ENCODE results near the gene RPL35. TPM values are rescaled to one million over a fixed set of nuclear protein-coding genes. Genes with fewer than 3 reads are reported as not detected.
"Not testable (repeated sequence)": the region's sequence is repeated elsewhere in the genome, so short reads cannot be mapped to it uniquely, and the experiment has no call there.

RPL35 gene
- total RNA-seq, 4 donors from 2014 or later = 913 to 5,275 (median 2,170) TPM

DNA sequence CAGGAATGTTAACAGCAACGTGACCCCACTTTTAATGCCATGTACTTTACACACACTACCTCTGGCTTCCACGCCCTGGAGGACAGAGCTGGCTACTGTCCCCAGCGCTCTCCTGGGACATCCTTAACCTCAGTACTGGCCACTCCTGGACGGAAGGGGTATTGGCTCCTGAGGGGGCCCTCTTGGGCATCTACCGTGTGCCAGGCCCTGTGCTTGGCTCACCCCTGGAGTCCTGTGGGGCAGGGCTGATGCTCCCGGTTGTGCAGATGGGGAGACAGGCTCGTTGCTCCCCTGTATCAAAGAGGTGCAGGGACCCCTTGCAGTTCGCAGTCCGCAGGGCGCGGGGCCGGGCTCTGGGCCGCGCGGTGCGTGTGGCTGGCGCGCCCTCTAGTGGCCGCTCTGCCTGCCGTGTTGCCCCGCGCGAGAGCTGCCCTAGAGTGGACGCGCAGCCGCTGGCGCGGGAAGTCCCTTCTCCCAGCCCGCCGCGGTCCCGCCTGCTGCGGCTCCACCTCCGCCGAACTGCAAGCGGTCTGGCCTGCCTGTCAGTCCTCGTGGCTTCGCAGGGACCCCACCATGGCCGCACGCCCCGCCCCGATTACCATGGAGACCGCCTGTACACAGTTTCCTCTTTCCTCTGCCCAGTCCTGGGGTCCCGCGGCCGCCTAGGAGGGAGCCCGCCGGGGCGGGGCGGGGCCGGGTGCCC is 8.8 kb downstream of the RPL35 start, which contains the start of gene WDR38:
WDR38 (plus strand) TSS at position 632 of the 703 bp plus-strand sequence. CDS start 72 bp downstream, outside the sequence.
- Histone ChIP-seq H3K4me1 (no peaks in the 10 kb centered on the region), H3K27me3 (no peaks in the 10 kb centered on the region), H3K27ac (peak within 1 kb of the TSS; percentile 64 to 65), H3K36me3 (no peaks in the 10 kb centered on the region), H3K4me3 (peak within 1 kb of the TSS; percentile 25 to 33), H3K9me3 (no peaks in the 10 kb centered on the region)
- TF ChIP-seq, protein P1, sequence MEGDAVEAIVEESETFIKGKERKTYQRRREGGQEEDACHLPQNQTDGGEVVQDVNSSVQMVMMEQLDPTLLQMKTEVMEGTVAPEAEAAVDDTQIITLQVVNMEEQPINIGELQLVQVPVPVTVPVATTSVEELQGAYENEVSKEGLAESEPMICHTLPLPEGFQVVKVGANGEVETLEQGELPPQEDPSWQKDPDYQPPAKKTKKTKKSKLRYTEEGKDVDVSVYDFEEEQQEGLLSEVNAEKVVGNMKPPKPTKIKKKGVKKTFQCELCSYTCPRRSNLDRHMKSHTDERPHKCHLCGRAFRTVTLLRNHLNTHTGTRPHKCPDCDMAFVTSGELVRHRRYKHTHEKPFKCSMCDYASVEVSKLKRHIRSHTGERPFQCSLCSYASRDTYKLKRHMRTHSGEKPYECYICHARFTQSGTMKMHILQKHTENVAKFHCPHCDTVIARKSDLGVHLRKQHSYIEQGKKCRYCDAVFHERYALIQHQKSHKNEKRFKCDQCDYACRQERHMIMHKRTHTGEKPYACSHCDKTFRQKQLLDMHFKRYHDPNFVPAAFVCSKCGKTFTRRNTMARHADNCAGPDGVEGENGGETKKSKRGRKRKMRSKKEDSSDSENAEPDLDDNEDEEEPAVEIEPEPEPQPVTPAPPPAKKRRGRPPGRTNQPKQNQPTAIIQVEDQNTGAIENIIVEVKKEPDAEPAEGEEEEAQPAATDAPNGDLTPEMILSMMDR (IDR thresholded peaks at IDR 0.05) = peak; percentile 97 to 99 (median 98)
- no peak for TF ChIP-seq POLR2A (IDR thresholded peaks at IDR 0.05)
- DNase-seq = peak; percentile 72 to 77
- intact Hi-C loops (cut with DNase I; ENCODE audit: low total_unique reads) = loop anchor here (2.0 kb wide), 1 partner anchor 80 kb away; no protein-coding TSS in a partner anchor

DNA sequence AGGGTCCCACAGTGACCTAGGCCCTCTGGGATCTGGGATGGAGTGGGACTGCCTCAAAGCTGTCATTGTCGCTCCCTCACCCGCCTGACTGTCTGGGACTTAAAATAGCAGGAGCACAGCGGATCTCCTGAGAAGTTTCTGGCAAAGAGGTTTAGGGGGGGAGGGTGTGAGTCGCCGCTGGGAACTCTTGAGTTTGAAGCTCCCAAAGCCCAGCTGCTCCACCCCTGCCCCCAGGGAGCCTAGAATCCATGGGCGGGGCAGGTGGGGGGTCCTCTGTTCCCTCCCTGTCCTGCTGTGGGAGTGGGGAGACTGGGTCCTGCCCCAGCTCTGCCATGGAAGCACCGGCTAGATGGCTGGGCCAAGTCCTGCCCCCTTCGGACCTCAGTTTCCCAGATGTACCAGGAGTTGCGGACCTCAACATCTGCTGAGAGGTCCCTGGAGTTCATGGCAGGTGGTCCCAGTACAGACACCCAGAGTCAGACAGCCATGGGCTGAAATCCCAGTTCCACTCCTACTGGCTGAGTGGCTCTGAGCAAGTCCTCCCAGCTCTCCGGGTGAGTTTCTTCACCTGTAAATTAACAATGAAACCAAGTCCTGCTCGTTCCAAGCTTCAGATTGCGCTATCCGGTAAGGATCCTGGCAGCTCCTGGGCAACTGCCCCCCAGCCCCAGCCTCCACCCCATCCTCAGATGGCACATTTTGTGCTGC is 9.5 kb downstream of the RPL35 start:
- Histone ChIP-seq H3K27ac (peak overlapping the region; percentile 64 to 65), H3K9me3 (no peaks in the 10 kb centered on the region), H3K4me3 (peak overlapping the region in 1 of 2 donors; percentile 33), H3K4me1 (no peaks in the 10 kb centered on the region), H3K36me3 (no peaks in the 10 kb centered on the region), H3K27me3 (no peaks in the 10 kb centered on the region)
- no peak for TF ChIP-seq POLR2A (IDR thresholded peaks at IDR 0.05)
- DNase-seq = no peak
- intact Hi-C loops (cut with DNase I; ENCODE audit: low total_unique reads) = loop anchor here (2.0 kb wide), 1 partner anchor 79 kb away; no protein-coding TSS in a partner anchor

GRCh38 chr9:124849801-124850200 is 12.0 kb downstream of the RPL35 start:
- no peak overlapping the region for H3K27ac ChIP-seq
- no peak overlapping the region for H3K4me3 ChIP-seq
- no peaks in the 10 kb centered on the region for H3K27me3 ChIP-seq
- no peaks in the 10 kb centered on the region for H3K4me1 ChIP-seq
- no peaks in the 10 kb centered on the region for H3K36me3 ChIP-seq
- H3K9me3 ChIP-seq = no peaks in the 10 kb centered on the region
- TF ChIP-seq, protein P1 (IDR thresholded peaks at IDR 0.05) = no peak
- TF ChIP-seq POLR2A (IDR thresholded peaks at IDR 0.05) = no peak
- DNase-seq = no peak
- intact Hi-C loops (cut with DNase I; ENCODE audit: low total_unique reads) = no loop called here

GRCh38 chr9:124846969-124847368 is 14.8 kb downstream of the RPL35 start:
- TF ChIP-seq POLR2A (IDR thresholded peaks at IDR 0.05) = no peak
- TF ChIP-seq, protein P1 (IDR thresholded peaks at IDR 0.05) = no peak
- Histone ChIP-seq H3K36me3 (no peaks in the 10 kb centered on the region), H3K9me3 (no peaks in the 10 kb centered on the region), H3K4me3 (no peak overlapping the region), H3K4me1 (no peaks in the 10 kb centered on the region), H3K27me3 (no peaks in the 10 kb centered on the region), H3K27ac (no peak overlapping the region)
- DNase-seq = no peak
- intact Hi-C loops (cut with DNase I; ENCODE audit: low total_unique reads) = no loop called here

GRCh38 chr9:124846467-124846866 is 15.3 kb downstream of the RPL35 start:
- DNase-seq; H3K9me3 ChIP-seq; intact Hi-C loops (cut with DNase I; ENCODE audit: low total_unique reads); H3K27me3 ChIP-seq; H3K27ac ChIP-seq; H3K36me3 ChIP-seq; H3K4me1 ChIP-seq; H3K4me3 ChIP-seq: not testable (repeated sequence)

DNA sequence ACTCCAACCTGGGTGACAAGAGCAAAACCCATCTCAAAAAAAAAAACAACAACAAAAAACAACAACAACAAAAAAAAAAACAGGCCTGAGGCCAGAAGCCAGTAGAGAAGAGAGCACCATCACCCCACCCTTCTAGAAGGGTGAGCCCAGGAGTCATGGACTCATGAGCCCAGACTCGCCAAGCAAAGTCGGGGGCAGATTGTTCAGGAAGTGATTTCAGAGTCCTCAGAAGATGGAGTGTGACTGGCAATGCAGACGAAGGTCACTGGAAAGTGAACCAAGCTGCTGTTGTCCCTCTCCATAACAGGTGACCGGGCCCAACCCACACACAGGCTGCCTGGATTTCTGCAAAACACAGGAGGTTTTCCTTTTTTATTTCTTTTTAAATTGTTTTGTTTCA is 17.5 kb downstream of the RPL35 start:
- TF ChIP-seq, protein P1 (IDR thresholded peaks at IDR 0.05) = no peak
- no peak for TF ChIP-seq POLR2A (IDR thresholded peaks at IDR 0.05)
- Histone ChIP-seq H3K4me1 (no peaks in the 10 kb centered on the region), H3K36me3 (no peaks in the 10 kb centered on the region), H3K27ac (no peak overlapping the region), H3K4me3 (no peak overlapping the region), H3K9me3 (no peaks in the 10 kb centered on the region), H3K27me3 (no peaks in the 10 kb centered on the region)
- no peak for DNase-seq
- intact Hi-C loops (cut with DNase I; ENCODE audit: low total_unique reads) = no loop called here
